GM12878 (cell line): ENCODE measurements around the gene ARL16. TPM values are rescaled to one million over a fixed set of nuclear protein-coding genes. Genes with fewer than 3 reads are reported as not detected.

ENCODE experiments used
- CBX3 ChIP-seq: fragments of 200-600 bp; sonication (generic); IDR thresholded peaks from 2 replicates; pipeline ENCODE4 v1.6.1; 2016; ENCODE audit warnings: low read depth, borderline replicate concordance
- CHD1 ChIP-seq: IDR thresholded peaks from 2 replicates; pipeline ENCODE4 v1.6.1; 2012; ENCODE audit warnings: low read depth, low read length, improper control_type of control experiment
- CUX1 ChIP-seq: IDR thresholded peaks from 2 replicates; pipeline ENCODE4 v1.6.1; 2012; ENCODE audit warnings: improper control_type of control experiment, low read depth, low read length; ENCODE audit not compliant: insufficient replicate concordance
- DPF2 ChIP-seq: fragments of 450-650 bp; IDR thresholded peaks from 2 replicates; pipeline ENCODE4 v1.6.1; 2017; ENCODE audit warnings: mild to moderate bottlenecking
- EED ChIP-seq: sonication (generic); IDR thresholded peaks from 2 replicates; pipeline ENCODE4 v1.6.1; 2016; ENCODE audit warnings: antibody characterized with exemption, low read depth
- ELK1 ChIP-seq: IDR thresholded peaks from 2 replicates; pipeline ENCODE4 v1.6.1; 2012; ENCODE audit warnings: low read depth, low read length, improper control_type of control experiment
- ESRRA ChIP-seq: IDR thresholded peaks from 2 replicates; pipeline ENCODE4 v1.6.1; 2012; ENCODE audit warnings: mild to moderate bottlenecking, low read length, improper control_type of control experiment
- FOS ChIP-seq: IDR thresholded peaks from 3 replicates; pipeline ENCODE4 v1.6.1; 2011; ENCODE audit warnings: borderline replicate concordance; ENCODE audit not compliant: insufficient read length; ENCODE audit errors: extremely low read depth
- IKZF1 ChIP-seq: fragments of 450-650 bp; conservative IDR thresholded peaks from 2 replicates; pipeline ENCODE4 v1.6.1; 2017; ENCODE audit warnings: antibody characterized with exemption, mild to moderate bottlenecking
- MEF2B ChIP-seq: fragments of 450-650 bp; IDR thresholded peaks from 2 replicates; pipeline ENCODE4 v1.6.1; 2018; ENCODE audit warnings: mild to moderate bottlenecking, moderate library complexity; ENCODE audit not compliant: partially characterized antibody, poor library complexity, severe bottlenecking
- MXI1 ChIP-seq: fragments of 150-350 bp; IDR thresholded peaks from 2 replicates; pipeline ENCODE4 v1.6.1; 2011; ENCODE audit warnings: low read depth, mild to moderate bottlenecking, inconsistent platforms, low read length, improper control_type of control experiment
- PBX3 ChIP-seq: IDR thresholded peaks from 2 replicates; pipeline ENCODE4 v1.6.1; 2011; ENCODE audit warnings: mild to moderate bottlenecking, low read depth, low read length, moderate library complexity; ENCODE audit not compliant: insufficient replicate concordance
- PML ChIP-seq: IDR thresholded peaks from 2 replicates; pipeline ENCODE4 v1.6.1; 2012; ENCODE audit warnings: low read length, inconsistent platforms
- RELB ChIP-seq: fragments of 450-650 bp; IDR thresholded peaks from 2 replicates; pipeline ENCODE4 v1.6.1; 2017; ENCODE audit warnings: low read depth, mild to moderate bottlenecking, moderate library complexity
- SPI1 ChIP-seq: IDR thresholded peaks from 2 replicates; pipeline ENCODE4 v1.6.1; 2011; ENCODE audit warnings: low read depth, mild to moderate bottlenecking, low read length, moderate library complexity, borderline replicate concordance; ENCODE audit not compliant: insufficient read depth
- TAF1 ChIP-seq: IDR thresholded peaks from 2 replicates; pipeline ENCODE4 v1.6.1; 2011; ENCODE audit warnings: mild to moderate bottlenecking, low read depth, low read length, borderline replicate concordance
- YY1 ChIP-seq: IDR thresholded peaks from 2 replicates; pipeline ENCODE4 v1.6.1; 2011; ENCODE audit warnings: low read depth, mild to moderate bottlenecking, low read length
- ZNF384 ChIP-seq: IDR thresholded peaks from 2 replicates; pipeline ENCODE4 v1.6.1; 2012; ENCODE audit warnings: low read depth, mild to moderate bottlenecking, low read length, improper control_type of control experiment, borderline replicate concordance
- polyA plus RNA-seq, 11 experiments: library from polyadenylated mRNA; depleted of rRNA in 4 of 11; unstranded in 6 of 11; stranded (reverse) in 5 of 11; fragments of >200 nt; fragmentation: Nextera tagmentation in 4 of 11; fragmentation: Illumina TruSeq in 1 of 11; extraction: Ambion mirVana in 4 of 11; extraction: Trizol in 1 of 11; gene quantifications; 1 replicate in 1 of 11; 2 replicates in 10 of 11; pipeline versions ENCODE4 v1.2.1 to v1.2.3, GENCODE V29; 2011 to 2016; ENCODE audit warnings: inconsistent platforms in 2 of 11, missing spikeins in 2 of 11, low read depth in 1 of 11
- total RNA-seq, 4 experiments: library from RNA; depleted of rRNA in 3 of 4; stranded (reverse); fragments of >200 nt in 3 of 4; fragmentation: Illumina TruSeq in 1 of 4; extraction: Trizol in 1 of 4; gene quantifications; 2 replicates each; pipeline versions ENCODE4 v1.2.1 to v1.2.3, GENCODE V29; 2013 to 2021

The ARL16 gene
- total and polyA plus RNA-seq, 10 of the 15 experiments (the other 5 are each of a cell fraction or from before 2014, with no cell fraction given), result 4.7 to 47.6 (median 30.9) TPM

GRCh38 chr17:81666342-81667191 lies 17.0 kb downstream of the ARL16 start, which contains the start of the genes CCDC137 and OXLD1 (continued):
- TF ChIP-seq PBX3, result peak; percentile 99
- TF ChIP-seq PML, result peak; percentile 37; the same call in 1 of the 2 replicates
- TF ChIP-seq IKZF1, result peak; percentile 84
- TF ChIP-seq RELB, result 0 out of 2 replicates have a peak, but pooled peaks have one; percentile 21
- TF ChIP-seq TAF1, result peak; percentile 95
- peak; percentile 92 for TF ChIP-seq MXI1
- TF ChIP-seq EED, result no peak
- peak; percentile 88 for TF ChIP-seq ELK1
- no peak for TF ChIP-seq CHD1
- TF ChIP-seq FOS, result peak; percentile 57
- TF ChIP-seq ZNF384, result no peak
- TF ChIP-seq YY1, result peak; percentile 94
- peak; percentile 100 for TF ChIP-seq DPF2
- 0 out of 2 replicates have a peak, but pooled peaks have one; percentile 24 for TF ChIP-seq ESRRA
- TF ChIP-seq SPI1, result peak; percentile 91
- no peak for TF ChIP-seq CUX1
- no peak for TF ChIP-seq MEF2B
- TF ChIP-seq CBX3, result no peak
